HEK293 (cell line): ENCODE measurements around the gene TRAPPC11.

ENCODE experiments used
- CTCF ChIA-PET: fragments of 350-600 bp; formaldehyde crosslinking; extraction: SDS; loops from one replicate; lab custom pipeline; 2021; ENCODE audit warnings: antibody characterized with exemption; lab: Yijun Ruan, JAX
- POLR2A ChIA-PET: fragments of 300-600 bp; formaldehyde crosslinking; extraction: SDS; loops from one replicate; lab custom pipeline; 2020; ENCODE audit warnings: antibody characterized with exemption, inconsistent platforms; lab: Yijun Ruan, JAX
- H3K27ac ChIP-seq: fragments of 200-500 bp; sonication (Bioruptor generic); 2 replicates; pipeline ENCODE4 v1.5.1; 2014; ENCODE audit warnings: low read depth, low read length, control low read depth, inconsistent platforms; ENCODE audit errors: extremely low read depth
- H3K36me3 ChIP-seq, 2 experiments: fragments of 200-500 bp in 1 of 2; sonication (Bioruptor generic) in 1 of 2; 1 replicate in 1 of 2; 2 replicates in 1 of 2; pipeline ENCODE4 v1.5.1; 2014 to 2017; ENCODE audit warnings: inconsistent platforms in 2 of 2, low read length in 2 of 2; ENCODE audit not compliant: control insufficient read depth in 2 of 2, insufficient read depth in 1 of 2
- H3K4me1 ChIP-seq: fragments of 200-500 bp; sonication (Bioruptor generic); 2 replicates; pipeline ENCODE4 v1.5.1; 2014; ENCODE audit warnings: mild to moderate bottlenecking, low read length, inconsistent platforms; ENCODE audit not compliant: control insufficient read depth, insufficient read depth
- H3K4me3 ChIP-seq: 2 replicates; pipeline ENCODE4 v1.5.1; 2011; ENCODE audit warnings: low read depth, mild to moderate bottlenecking, control low read depth, low read length, moderate library complexity
- H3K9me3 ChIP-seq: fragments of 200-500 bp; sonication (Bioruptor generic); 2 replicates; pipeline ENCODE4 v1.5.1; 2014; ENCODE audit warnings: low read depth, low read length, inconsistent platforms; ENCODE audit not compliant: control insufficient read depth, insufficient read depth
- ATF2 ChIP-seq: fragments of 450-650 bp; formaldehyde crosslinking; IDR thresholded peaks from 2 replicates; pipeline ENCODE4 v1.5.1; 2016; ENCODE audit warnings: missing biosample characterization, missing genetic modification characterization, low read depth
- BCL11B ChIP-seq: fragments of 450-650 bp; formaldehyde crosslinking; IDR thresholded peaks from 2 replicates; pipeline ENCODE4 v1.5.1; 2016; ENCODE audit warnings: low read depth, missing biosample characterization, missing genetic modification characterization
- KLF7 ChIP-seq: fragments of 450-650 bp; formaldehyde crosslinking; IDR thresholded peaks from 2 replicates; pipeline ENCODE4 v1.5.1; 2016; ENCODE audit warnings: missing biosample characterization, missing genetic modification characterization, borderline replicate concordance
- KLF8 ChIP-seq: fragments of 450-650 bp; formaldehyde crosslinking; IDR thresholded peaks from 2 replicates; pipeline ENCODE4 v1.5.1; 2016; ENCODE audit warnings: missing biosample characterization, missing genetic modification characterization
- PBX3 ChIP-seq: sonication (generic); formaldehyde crosslinking; IDR thresholded peaks from 2 replicates; pipeline ENCODE4 v1.8.1; 2022; ENCODE audit warnings: mild to moderate bottlenecking, moderate library complexity, missing genetic modification reagents
- SCRT2 ChIP-seq: fragments of 450-650 bp; formaldehyde crosslinking; IDR thresholded peaks from 2 replicates; pipeline ENCODE4 v1.5.1; 2016; ENCODE audit warnings: missing biosample characterization, missing genetic modification characterization
- ZBTB26 ChIP-seq: fragments of 450-650 bp; formaldehyde crosslinking; optimal IDR thresholded peaks from 2 replicates; pipeline ENCODE3; 2016; ENCODE audit warnings: missing biosample characterization, mild to moderate bottlenecking, missing genetic modification characterization
- ZEB2 ChIP-seq: fragments of 450-650 bp; formaldehyde crosslinking; IDR thresholded peaks from 2 replicates; pipeline ENCODE4 v1.5.1; 2016; ENCODE audit warnings: missing biosample characterization, missing genetic modification characterization
- ZNF274 ChIP-seq, 2 experiments: fragments of 200-500 bp in 1 of 2; fragments of 450-650 bp in 1 of 2; sonication (Bioruptor generic) in 1 of 2; formaldehyde crosslinking in 1 of 2; IDR thresholded peaks; 2 replicates each; pipeline versions ENCODE4 v1.5.1 to v1.6.1; 2014 to 2016; ENCODE audit warnings: borderline replicate concordance in 1 of 2, inconsistent platforms in 1 of 2, low read length in 1 of 2, missing biosample characterization in 1 of 2, missing genetic modification characterization in 1 of 2
- ZNF354C ChIP-seq: fragments of 450-650 bp; formaldehyde crosslinking; IDR thresholded peaks from 2 replicates; pipeline ENCODE4 v1.5.1; 2016; ENCODE audit warnings: missing biosample characterization, missing genetic modification characterization, low read depth, borderline replicate concordance
- ZNF398 ChIP-seq: fragments of 450-650 bp; formaldehyde crosslinking; IDR thresholded peaks from 2 replicates; pipeline ENCODE4 v1.5.1; 2017; ENCODE audit warnings: missing biosample characterization, missing genetic modification characterization
- ZNF426 ChIP-seq: fragments of 450-650 bp; formaldehyde crosslinking; IDR thresholded peaks from 2 replicates; pipeline ENCODE4 v1.5.1; 2017; ENCODE audit warnings: missing biosample characterization, missing genetic modification characterization, mild to moderate bottlenecking, inconsistent platforms, moderate library complexity
- ZNF501 ChIP-seq: fragments of 450-650 bp; formaldehyde crosslinking; IDR thresholded peaks from 2 replicates; pipeline ENCODE4 v1.5.1; 2016; ENCODE audit warnings: missing biosample characterization, missing genetic modification characterization
- ZNF518A ChIP-seq: fragments of 450-650 bp; formaldehyde crosslinking; conservative IDR thresholded peaks from 2 replicates; pipeline ENCODE4 v1.5.1; 2016; ENCODE audit warnings: low read depth, missing biosample characterization, missing genetic modification characterization
- ZNF571 ChIP-seq: fragments of 450-650 bp; formaldehyde crosslinking; IDR thresholded peaks from 2 replicates; pipeline ENCODE4 v1.5.0; 2017; ENCODE audit warnings: missing biosample characterization, missing genetic modification characterization
- ZNF610 ChIP-seq: fragments of 450-650 bp; formaldehyde crosslinking; IDR thresholded peaks from 2 replicates; pipeline ENCODE4 v1.5.1; 2016; ENCODE audit warnings: missing biosample characterization, missing genetic modification characterization, borderline replicate concordance

TRAPPC11 gene

GRCh38 chr4:183718876-183719275 is 59.8 kb downstream of the TRAPPC11 start:
- no peak overlapping the region for H3K4me3 ChIP-seq
- peaks cover 0 to 4% of the 10 kb centered on the region in 2 experiments; a peak in 1 of 3 replicates for H3K36me3 ChIP-seq
- CTCF ChIA-PET: no interaction called here
- no peak for TF ChIP-seq PBX3 (CRISPR knock-in tag)
- no peak for TF ChIP-seq ZNF571
- no peak for TF ChIP-seq BCL11B
- no peak for TF ChIP-seq ZNF518A
- TF ChIP-seq KLF8 (tag by site-specific recombination): no peak
- no peak for TF ChIP-seq ZNF610 (tag by site-specific recombination)
- TF ChIP-seq ZNF501 (tag by site-specific recombination): no peak
- no peak for TF ChIP-seq ZNF354C (tag by site-specific recombination)
- no peaks in the 10 kb centered on the region for H3K9me3 ChIP-seq
- no peaks in the 10 kb centered on the region for H3K4me1 ChIP-seq
- H3K27ac ChIP-seq: no peak overlapping the region
- POLR2A ChIA-PET: no interaction called here

- CTCF ChIA-PET: no interaction called here
- POLR2A ChIA-PET: no interaction called here
- H3K4me1 ChIP-seq: no peaks in the 10 kb centered on the region
- H3K36me3 ChIP-seq: no peaks in the 10 kb centered on the region
- H3K4me3 ChIP-seq: no peak overlapping the region
- H3K9me3 ChIP-seq: no peaks in the 10 kb centered on the region
- no peak for TF ChIP-seq ZEB2 (tag by site-specific recombination)
- TF ChIP-seq ZNF426: no peak
- H3K27ac ChIP-seq: no peak overlapping the region
Observed at GRCh38 chr4:183721207-183722081, 62.4 kb downstream of the TRAPPC11 start.

- Histone ChIP-seq H3K4me1 (no peaks in the 10 kb centered on the region), H3K27ac (no peak overlapping the region)
- POLR2A ChIA-PET: no interaction called here
- TF ChIP-seq KLF7 (tag by site-specific recombination): no peak
- peak; percentile 32 for TF ChIP-seq ZBTB26 (tag by site-specific recombination)
- no peak for TF ChIP-seq ATF2
- TF ChIP-seq ZNF398 (tag by site-specific recombination): no peak
- peak; percentile 63 for TF ChIP-seq SCRT2 (tag by site-specific recombination)
- no peak for TF ChIP-seq ZNF274 (IDR thresholded peaks at IDR 0.05; ENCODE audit: low read length)
- TF ChIP-seq ZNF274 (tag by site-specific recombination; IDR thresholded peaks at IDR 0.05; ENCODE audit: borderline replicate concordance): no peak
Observed at GRCh38 chr4:183722731-183723560, 63.9 kb downstream of the TRAPPC11 start.

More at GRCh38 chr4:183722731-183723560, 63.9 kb downstream of the TRAPPC11 start:
- Histone ChIP-seq H3K9me3 (no peaks in the 10 kb centered on the region), H3K36me3 (no peaks in the 10 kb centered on the region), H3K4me3 (peak overlapping the region; percentile 21; the same call in 1 of the 2 replicates)
- CTCF ChIA-PET: interaction anchor here (0.6 kb wide), 1 partner anchor 377 kb away, joined by 3 read pairs; no protein-coding TSS in a partner anchor
